ENCODE data around the gene PDE4B. TPM values are rescaled to one million over a fixed set of nuclear protein-coding genes. Genes with fewer than 3 reads are reported as not detected.

PDE4B gene
- total RNA-seq, 1 experiment from 2014 or later: 1.4 TPM

DNA sequence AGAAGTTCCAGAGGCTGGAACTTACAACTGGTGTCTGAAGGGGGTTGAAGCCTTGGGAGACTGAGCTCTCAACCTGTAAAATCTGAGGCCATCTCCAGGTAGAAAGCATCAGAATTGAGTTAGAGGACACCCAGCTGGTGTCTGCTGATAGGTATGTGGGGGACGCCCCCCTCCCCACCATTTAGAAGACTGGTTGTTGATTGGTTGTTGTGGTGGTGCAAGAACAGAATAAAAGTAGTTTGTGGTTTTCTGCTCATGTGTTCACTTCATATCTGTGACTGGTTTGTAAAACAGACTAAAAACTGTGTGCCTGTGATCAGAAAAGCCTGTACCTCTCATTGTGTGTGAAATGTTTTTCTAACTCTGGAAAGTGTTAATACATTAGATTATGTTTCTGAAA lies 33.2 kb upstream of the PDE4B start:
- H3K4me3 ChIP-seq (ENCODE audit: low read length): no peak overlapping the region
- H3K4me1 ChIP-seq (ENCODE audit: insufficient read depth, low read length): peaks cover 21% of the 10 kb centered on the region
- no peaks in the 10 kb centered on the region for H3K36me3 ChIP-seq (ENCODE audit: low read depth, low read length)
- no peak overlapping the region for H3K4me2 ChIP-seq (ENCODE audit: low read length)
- TF ChIP-seq EZH2phosphoT487 (IDR thresholded peaks at IDR 0.05; ENCODE audit: borderline replicate concordance, low read length) (no peak), EZH2 (IDR thresholded peaks at IDR 0.05; ENCODE audit: low read length, unreplicated experiment) (no peak)
- TF ChIP-seq, protein P1, sequence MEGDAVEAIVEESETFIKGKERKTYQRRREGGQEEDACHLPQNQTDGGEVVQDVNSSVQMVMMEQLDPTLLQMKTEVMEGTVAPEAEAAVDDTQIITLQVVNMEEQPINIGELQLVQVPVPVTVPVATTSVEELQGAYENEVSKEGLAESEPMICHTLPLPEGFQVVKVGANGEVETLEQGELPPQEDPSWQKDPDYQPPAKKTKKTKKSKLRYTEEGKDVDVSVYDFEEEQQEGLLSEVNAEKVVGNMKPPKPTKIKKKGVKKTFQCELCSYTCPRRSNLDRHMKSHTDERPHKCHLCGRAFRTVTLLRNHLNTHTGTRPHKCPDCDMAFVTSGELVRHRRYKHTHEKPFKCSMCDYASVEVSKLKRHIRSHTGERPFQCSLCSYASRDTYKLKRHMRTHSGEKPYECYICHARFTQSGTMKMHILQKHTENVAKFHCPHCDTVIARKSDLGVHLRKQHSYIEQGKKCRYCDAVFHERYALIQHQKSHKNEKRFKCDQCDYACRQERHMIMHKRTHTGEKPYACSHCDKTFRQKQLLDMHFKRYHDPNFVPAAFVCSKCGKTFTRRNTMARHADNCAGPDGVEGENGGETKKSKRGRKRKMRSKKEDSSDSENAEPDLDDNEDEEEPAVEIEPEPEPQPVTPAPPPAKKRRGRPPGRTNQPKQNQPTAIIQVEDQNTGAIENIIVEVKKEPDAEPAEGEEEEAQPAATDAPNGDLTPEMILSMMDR (conservative IDR thresholded peaks at IDR 0.05; ENCODE audit: low read depth, low read length): no peak
- DNase-seq (no peak), ATAC-seq (no peak)
- BruUV-seq (replicated peaks): no TSS peak
- POLR2A ChIA-PET (ENCODE audit: unreplicated experiment): no interaction called here
- no peak overlapping the region for H3K27ac ChIP-seq (ENCODE audit: low read length)
- intact Hi-C loops (cut with micrococcal nuclease): no loop called here
- H3K9me2 ChIP-seq (replicated peaks; ENCODE audit: low read length): no peaks in the 10 kb centered on the region
- CTCF ChIA-PET: no interaction called here
- no peaks in the 10 kb centered on the region for H3K79me2 ChIP-seq (ENCODE audit: low read length)
- H3F3A ChIP-seq (ENCODE audit: low read length, unreplicated experiment): no peaks in the 10 kb centered on the region
- no peak overlapping the region for H2AFZ ChIP-seq (ENCODE audit: low read length)
- H3K27me3 ChIP-seq (ENCODE audit: low read length): no peaks in the 10 kb centered on the region
- no peaks in the 10 kb centered on the region for H3K9me3 ChIP-seq (ENCODE audit: low read length)
- no peak overlapping the region for H3K9ac ChIP-seq (ENCODE audit: low read length)
- H4K20me1 ChIP-seq (ENCODE audit: low read length): no peaks in the 10 kb centered on the region

DNA sequence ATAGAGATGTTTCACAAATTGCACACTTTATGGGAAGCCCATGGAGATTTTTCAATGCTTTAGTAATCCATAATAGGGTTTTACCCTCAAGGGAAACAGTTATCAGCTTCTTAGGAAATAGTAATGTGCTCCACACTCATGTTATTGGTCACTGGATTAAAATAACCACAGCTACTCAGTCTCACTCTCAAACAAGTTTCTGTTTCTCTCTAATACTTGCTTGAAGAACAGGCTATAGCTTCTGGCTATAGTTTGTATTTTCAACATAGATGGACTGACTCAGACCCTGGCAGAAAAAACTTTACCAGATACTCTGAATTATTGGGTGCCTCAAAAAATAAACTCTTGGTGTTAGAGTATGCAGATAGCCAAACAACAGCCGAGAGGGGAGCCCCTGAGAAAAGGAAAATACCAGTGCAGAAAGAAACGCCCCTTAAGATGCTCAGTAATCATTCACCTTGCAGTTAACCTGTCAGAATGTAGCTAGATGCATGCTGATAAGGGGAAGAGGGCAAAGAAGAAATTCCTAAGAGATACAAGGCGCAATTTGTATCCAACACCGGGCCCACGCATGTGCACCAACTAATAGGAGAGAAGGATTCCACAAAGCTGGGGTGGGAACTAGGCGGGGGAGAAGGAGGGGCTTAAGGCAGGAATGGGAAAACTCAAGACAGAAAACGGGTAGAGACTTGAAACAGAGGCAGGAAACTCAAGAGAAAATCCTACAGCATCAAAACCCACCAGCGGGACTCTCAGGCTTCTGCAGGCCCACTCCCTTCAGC lies 30.4 kb upstream of the PDE4B start:
- Histone ChIP-seq H3K27ac (ENCODE audit: low read length) (peak overlapping the region; percentile 44), H3K9me2 (replicated peaks; ENCODE audit: low read length) (no peaks in the 10 kb centered on the region), H3K9ac (ENCODE audit: low read length) (no peak overlapping the region), H3K9me3 (ENCODE audit: low read length) (no peaks in the 10 kb centered on the region), H3F3A (ENCODE audit: low read length, unreplicated experiment) (no peaks in the 10 kb centered on the region), H2AFZ (ENCODE audit: low read length) (peak overlapping the region; percentile 53), H4K20me1 (ENCODE audit: low read length) (no peaks in the 10 kb centered on the region), H3K4me3 (ENCODE audit: low read length) (peak overlapping the region; percentile 44; the same call in 1 of the 2 replicates), H3K4me1 (ENCODE audit: insufficient read depth, low read length) (peaks cover 17% of the 10 kb centered on the region), H3K27me3 (ENCODE audit: low read length) (no peaks in the 10 kb centered on the region), H3K79me2 (ENCODE audit: low read length) (no peaks in the 10 kb centered on the region), H3K36me3 (ENCODE audit: low read depth, low read length) (no peaks in the 10 kb centered on the region), H3K4me2 (ENCODE audit: low read length) (peak overlapping the region; percentile 68)
- POLR2A ChIA-PET (ENCODE audit: unreplicated experiment): no interaction called here
- intact Hi-C loops (cut with micrococcal nuclease): no loop called here
- no TSS peak for BruUV-seq (replicated peaks)
- no peak for TF ChIP-seq EZH2phosphoT487 (IDR thresholded peaks at IDR 0.05; ENCODE audit: borderline replicate concordance, low read length)
- TF ChIP-seq, protein P1 (conservative IDR thresholded peaks at IDR 0.05; ENCODE audit: low read depth, low read length): no peak
- no peak for TF ChIP-seq EZH2 (IDR thresholded peaks at IDR 0.05; ENCODE audit: low read length, unreplicated experiment)
- DNase-seq: peak; percentile 65
- no peak; the same call in 1 of the 2 replicates for ATAC-seq
- CTCF ChIA-PET: no interaction called here

DNA sequence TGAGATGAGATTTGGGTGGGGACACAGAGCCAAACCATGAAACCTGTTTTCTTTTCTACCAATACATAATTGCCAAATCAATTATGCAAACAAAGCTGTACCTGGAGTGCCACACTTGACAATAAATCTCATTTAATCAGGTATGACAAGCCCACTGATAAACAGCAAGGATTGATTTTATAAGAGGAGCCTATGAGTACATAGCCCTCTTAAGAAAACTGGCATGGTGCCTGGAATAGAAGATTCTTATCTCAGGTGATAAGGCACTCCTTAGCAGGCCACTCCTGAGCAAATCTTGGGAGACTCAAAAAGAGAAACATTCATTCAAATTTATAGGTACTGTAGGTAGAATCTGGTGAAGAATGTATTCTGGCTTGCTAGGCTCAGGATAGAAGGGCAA lies 28.6 kb upstream of the PDE4B start:
- ChIA-PET CTCF (no interaction called here), POLR2A (ENCODE audit: unreplicated experiment) (interaction anchor here (0.6 kb wide), 1 partner anchor 1247 kb away, joined by 6 read pairs; no protein-coding TSS in a partner anchor)
- intact Hi-C loops (cut with micrococcal nuclease): no loop called here
- BruUV-seq (replicated peaks): no TSS peak
- Histone ChIP-seq H3K4me1 (ENCODE audit: insufficient read depth, low read length) (peaks cover 17% of the 10 kb centered on the region), H2AFZ (ENCODE audit: low read length) (no peak overlapping the region), H3K4me2 (ENCODE audit: low read length) (no peak overlapping the region), H3K4me3 (ENCODE audit: low read length) (no peak overlapping the region), H3K79me2 (ENCODE audit: low read length) (no peaks in the 10 kb centered on the region), H3F3A (ENCODE audit: low read length, unreplicated experiment) (no peaks in the 10 kb centered on the region), H3K36me3 (ENCODE audit: low read depth, low read length) (no peaks in the 10 kb centered on the region), H3K9me2 (replicated peaks; ENCODE audit: low read length) (no peaks in the 10 kb centered on the region), H3K9me3 (ENCODE audit: low read length) (no peaks in the 10 kb centered on the region), H4K20me1 (ENCODE audit: low read length) (no peaks in the 10 kb centered on the region), H3K27me3 (ENCODE audit: low read length) (no peaks in the 10 kb centered on the region), H3K9ac (ENCODE audit: low read length) (no peak overlapping the region), H3K27ac (ENCODE audit: low read length) (no peak overlapping the region)
- TF ChIP-seq EZH2 (IDR thresholded peaks at IDR 0.05; ENCODE audit: low read length, unreplicated experiment) (no peak), EZH2phosphoT487 (IDR thresholded peaks at IDR 0.05; ENCODE audit: borderline replicate concordance, low read length) (no peak)
- TF ChIP-seq, protein P1 (conservative IDR thresholded peaks at IDR 0.05; ENCODE audit: low read depth, low read length): no peak
- DNase-seq (peak; percentile 12), ATAC-seq (no peak)

All from PC-3 (cell line).